IPS-15b (cell line): Measurements from ENCODE around the gene CRYBG1.

Experiments used
- H3K27me3 ChIP-seq: one replicate; pipeline ENCODE4 v1.6.1; 2013; ENCODE audit warnings: low read length; ENCODE audit not compliant: control insufficient read depth, insufficient read depth
- H3K36me3 ChIP-seq: one replicate; pipeline ENCODE4 v1.6.1; 2013; ENCODE audit warnings: low read length; ENCODE audit not compliant: control insufficient read depth, insufficient read depth
- H3K4me1 ChIP-seq: one replicate; pipeline ENCODE4 v1.6.1; 2013; ENCODE audit warnings: mild to moderate bottlenecking, low read length; ENCODE audit not compliant: control insufficient read depth, insufficient read depth
- H3K4me3 ChIP-seq: one replicate; pipeline ENCODE4 v1.5.1; 2013; ENCODE audit warnings: low read depth, low read length
- H3K9ac ChIP-seq: one replicate; pipeline ENCODE4 v1.6.1; 2013; ENCODE audit warnings: low read depth, mild to moderate bottlenecking, low read length
- H3K9me3 ChIP-seq: one replicate; pipeline ENCODE4 v1.6.1; 2013; ENCODE audit warnings: mild to moderate bottlenecking, low read length; ENCODE audit not compliant: control insufficient read depth, insufficient read depth

Gene CRYBG1

GRCh38 chr6:106495014-106495413, 134.5 kb downstream of the CRYBG1 start:
- H3K9ac ChIP-seq: no peak overlapping the region
- H3K4me3 ChIP-seq: no peak overlapping the region
- H3K4me1 ChIP-seq: no peaks in the 10 kb centered on the region
- no peaks in the 10 kb centered on the region for H3K27me3 ChIP-seq
- H3K9me3 ChIP-seq: no peaks in the 10 kb centered on the region
- H3K36me3 ChIP-seq: no peaks in the 10 kb centered on the region

GRCh38 chr6:106496823-106497222, 136.3 kb downstream of the CRYBG1 start:
- no peak overlapping the region for H3K9ac ChIP-seq
- no peaks in the 10 kb centered on the region for H3K9me3 ChIP-seq
- H3K4me1 ChIP-seq: no peaks in the 10 kb centered on the region
- no peak overlapping the region for H3K4me3 ChIP-seq
- no peaks in the 10 kb centered on the region for H3K36me3 ChIP-seq
- no peaks in the 10 kb centered on the region for H3K27me3 ChIP-seq

GRCh38 chr6:106501960-106502371, 141.4 kb downstream of the CRYBG1 start:
- Histone ChIP-seq H3K4me1 (no peaks in the 10 kb centered on the region), H3K36me3 (no peaks in the 10 kb centered on the region), H3K4me3 (no peak overlapping the region), H3K9ac (no peak overlapping the region), H3K9me3 (no peaks in the 10 kb centered on the region), H3K27me3 (peaks cover under 1% of the 10 kb centered on the region)

GRCh38 chr6:106502559-106502958, 142.0 kb downstream of the CRYBG1 start:
- Histone ChIP-seq H3K36me3 (no peaks in the 10 kb centered on the region), H3K4me1 (no peaks in the 10 kb centered on the region), H3K4me3 (no peak overlapping the region), H3K9me3 (no peaks in the 10 kb centered on the region), H3K27me3 (peaks cover 6% of the 10 kb centered on the region), H3K9ac (no peak overlapping the region)

GRCh38 chr6:106508277-106508676, 147.8 kb downstream of the CRYBG1 start:
- Histone ChIP-seq H3K27me3 (peaks cover 61% of the 10 kb centered on the region), H3K4me3 (no peak overlapping the region), H3K36me3 (no peaks in the 10 kb centered on the region), H3K4me1 (peaks cover 11% of the 10 kb centered on the region), H3K9me3 (no peaks in the 10 kb centered on the region), H3K9ac (no peak overlapping the region)

- H3K36me3 ChIP-seq: no peaks in the 10 kb centered on the region
- H3K9ac ChIP-seq: no peak overlapping the region
- H3K4me1 ChIP-seq: peaks cover 14% of the 10 kb centered on the region
- H3K9me3 ChIP-seq: no peaks in the 10 kb centered on the region
- H3K27me3 ChIP-seq: peaks cover 66% of the 10 kb centered on the region
- H3K4me3 ChIP-seq: peak overlapping the region; percentile 74
Observed at GRCh38 chr6:106508834-106509233, 148.3 kb downstream of the CRYBG1 start.

GRCh38 chr6:106509420-106510089, 149.0 kb downstream of the CRYBG1 start:
- Histone ChIP-seq H3K27me3 (peaks cover 72% of the 10 kb centered on the region), H3K36me3 (no peaks in the 10 kb centered on the region), H3K4me3 (peak overlapping the region; percentile 74), H3K4me1 (peaks cover 15% of the 10 kb centered on the region), H3K9ac (no peak overlapping the region), H3K9me3 (no peaks in the 10 kb centered on the region)

- Histone ChIP-seq H3K27me3 (peaks cover 77% of the 10 kb centered on the region), H3K9ac (no peak overlapping the region), H3K4me1 (peaks cover 15% of the 10 kb centered on the region), H3K36me3 (no peaks in the 10 kb centered on the region), H3K9me3 (no peaks in the 10 kb centered on the region), H3K4me3 (peak overlapping the region; percentile 74)
Observed at GRCh38 chr6:106510090-106510970, 149.8 kb downstream of the CRYBG1 start.

- Histone ChIP-seq H3K9ac (no peak overlapping the region), H3K27me3 (peaks cover 77% of the 10 kb centered on the region), H3K4me1 (peaks cover 15% of the 10 kb centered on the region), H3K4me3 (peak overlapping the region; percentile 58), H3K36me3 (no peaks in the 10 kb centered on the region), H3K9me3 (no peaks in the 10 kb centered on the region)
Observed at GRCh38 chr6:106511288-106512047, 151.0 kb downstream of the CRYBG1 start.

- H3K9me3 ChIP-seq: no peaks in the 10 kb centered on the region
- H3K4me3 ChIP-seq: peak overlapping the region; percentile 58
- no peaks in the 10 kb centered on the region for H3K36me3 ChIP-seq
- no peak overlapping the region for H3K9ac ChIP-seq
- H3K27me3 ChIP-seq: peaks cover 73% of the 10 kb centered on the region
- H3K4me1 ChIP-seq: peaks cover 15% of the 10 kb centered on the region
Observed at GRCh38 chr6:106512048-106512967, 151.8 kb downstream of the CRYBG1 start.
